Thyroid gland (tissue), 4 donors: ENCODE data around the gene GLB1L.

ENCODE experiments used
- CTCF ChIP-seq, 6 experiments: fragments of 200-600 bp in 3 of 6; fragments of 450-650 bp in 3 of 6; sonication (generic) in 3 of 6; IDR thresholded peaks; one replicate each; pipeline ENCODE4 v1.5.1; 2016 to 2019; ENCODE audit warnings: antibody characterized with exemption in 6 of 6, mild to moderate bottlenecking in 2 of 6, inconsistent platforms in 1 of 6, moderate library complexity in 1 of 6
- POLR2A ChIP-seq, 2 donors: fragments of 450-650 bp; IDR thresholded peaks; one replicate each; pipeline ENCODE4 v1.6.1; 2017; ENCODE audit warnings: antibody characterized with exemption in 2 of 2, mild to moderate bottlenecking in 2 of 2, moderate library complexity in 1 of 2

- TF ChIP-seq CTCF (IDR thresholded peaks at IDR 0.05) (no peak), POLR2A (IDR thresholded peaks at IDR 0.05) (no peak)
These were observed 46.1 kb upstream of the GLB1L start for GRCh38 chr2:219291394-219291793.
